C4-2B (cell line): ENCODE measurements around the gene MRAS.
A peak's percentile ranks its signal among the peaks of the same experiment; 100 is the strongest.
"Not testable (repeated sequence)": the region's sequence is repeated elsewhere in the genome, so short reads cannot be mapped to it uniquely, and the experiment has no call there.

ENCODE experiments used
- H3K27ac ChIP-seq: fragments of 450-650 bp; 2 replicates; pipeline ENCODE4 v1.5.1; 2017
- ZFX ChIP-seq: fragments of 450-650 bp; IDR thresholded peaks from 2 replicates; pipeline ENCODE4 v1.6.1; 2017
- TF ChIP-seq, protein P1 (sequence below): fragments of 450-650 bp; conservative IDR thresholded peaks from 2 replicates; pipeline ENCODE4 v1.5.1; 2017; ENCODE audit warnings: mild to moderate bottlenecking

The MRAS gene

DNA sequence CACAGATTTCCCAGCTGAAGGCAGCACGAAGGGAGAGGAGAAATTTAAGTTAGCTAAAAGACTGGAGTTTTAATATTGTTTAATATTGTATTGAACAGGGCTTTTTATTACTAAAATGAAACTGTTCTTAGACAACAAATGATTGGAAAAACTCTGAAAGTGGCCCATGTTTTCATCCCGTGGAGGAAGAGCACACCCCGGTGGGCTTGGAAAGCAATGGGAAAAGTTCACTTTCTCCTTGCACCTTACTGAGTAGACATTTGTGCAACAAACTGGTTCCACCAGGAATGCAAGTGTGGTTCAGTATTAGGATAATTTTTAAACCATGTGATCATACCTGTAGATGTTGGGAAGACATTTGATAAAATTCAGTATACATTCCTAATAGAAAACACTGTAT is 77.8 kb downstream of the MRAS start:
- no peak overlapping the region for H3K27ac ChIP-seq
- TF ChIP-seq ZFX: no peak
- TF ChIP-seq, protein P1, sequence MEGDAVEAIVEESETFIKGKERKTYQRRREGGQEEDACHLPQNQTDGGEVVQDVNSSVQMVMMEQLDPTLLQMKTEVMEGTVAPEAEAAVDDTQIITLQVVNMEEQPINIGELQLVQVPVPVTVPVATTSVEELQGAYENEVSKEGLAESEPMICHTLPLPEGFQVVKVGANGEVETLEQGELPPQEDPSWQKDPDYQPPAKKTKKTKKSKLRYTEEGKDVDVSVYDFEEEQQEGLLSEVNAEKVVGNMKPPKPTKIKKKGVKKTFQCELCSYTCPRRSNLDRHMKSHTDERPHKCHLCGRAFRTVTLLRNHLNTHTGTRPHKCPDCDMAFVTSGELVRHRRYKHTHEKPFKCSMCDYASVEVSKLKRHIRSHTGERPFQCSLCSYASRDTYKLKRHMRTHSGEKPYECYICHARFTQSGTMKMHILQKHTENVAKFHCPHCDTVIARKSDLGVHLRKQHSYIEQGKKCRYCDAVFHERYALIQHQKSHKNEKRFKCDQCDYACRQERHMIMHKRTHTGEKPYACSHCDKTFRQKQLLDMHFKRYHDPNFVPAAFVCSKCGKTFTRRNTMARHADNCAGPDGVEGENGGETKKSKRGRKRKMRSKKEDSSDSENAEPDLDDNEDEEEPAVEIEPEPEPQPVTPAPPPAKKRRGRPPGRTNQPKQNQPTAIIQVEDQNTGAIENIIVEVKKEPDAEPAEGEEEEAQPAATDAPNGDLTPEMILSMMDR: peak; percentile 29

DNA sequence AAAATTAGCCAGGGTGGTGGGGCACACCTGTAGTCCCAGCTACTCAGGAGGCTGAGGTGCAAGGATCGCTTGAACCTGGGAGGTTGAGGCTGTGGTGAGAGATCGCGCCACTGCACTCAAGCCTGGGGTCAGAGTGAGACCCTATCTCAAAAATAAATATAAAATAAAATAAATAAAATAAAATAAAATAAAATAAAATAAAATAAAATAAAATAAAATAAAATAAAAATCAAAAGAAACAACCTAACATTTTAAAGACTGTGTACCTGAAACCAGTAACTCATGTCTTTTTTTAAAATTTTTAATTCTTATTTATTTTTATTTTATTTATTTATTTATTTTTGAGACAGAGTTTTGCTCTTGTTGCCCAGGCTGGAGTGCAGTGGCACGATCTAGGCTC is 78.4 kb downstream of the MRAS start:
- H3K27ac ChIP-seq: not testable (repeated sequence)

DNA sequence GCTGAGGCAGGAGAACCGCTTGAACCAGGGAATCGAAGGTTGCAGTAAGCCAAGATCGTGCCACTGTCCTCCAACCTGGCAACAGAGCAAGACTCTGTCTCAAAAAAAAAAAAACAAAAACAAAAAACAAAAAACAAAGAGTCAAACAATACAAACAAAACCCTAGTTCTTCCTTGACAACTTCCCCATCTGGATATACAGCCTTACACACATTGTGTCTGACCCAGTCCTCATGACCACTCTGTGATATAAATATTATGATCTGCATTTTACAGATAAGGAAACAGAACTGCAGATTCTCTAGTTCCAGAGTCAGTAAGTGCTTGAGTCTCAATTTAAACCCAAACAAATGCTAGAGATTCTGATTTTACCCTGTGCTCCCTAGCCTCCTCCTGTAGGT is 81.3 kb downstream of the MRAS start:
- no peak overlapping the region for H3K27ac ChIP-seq

DNA sequence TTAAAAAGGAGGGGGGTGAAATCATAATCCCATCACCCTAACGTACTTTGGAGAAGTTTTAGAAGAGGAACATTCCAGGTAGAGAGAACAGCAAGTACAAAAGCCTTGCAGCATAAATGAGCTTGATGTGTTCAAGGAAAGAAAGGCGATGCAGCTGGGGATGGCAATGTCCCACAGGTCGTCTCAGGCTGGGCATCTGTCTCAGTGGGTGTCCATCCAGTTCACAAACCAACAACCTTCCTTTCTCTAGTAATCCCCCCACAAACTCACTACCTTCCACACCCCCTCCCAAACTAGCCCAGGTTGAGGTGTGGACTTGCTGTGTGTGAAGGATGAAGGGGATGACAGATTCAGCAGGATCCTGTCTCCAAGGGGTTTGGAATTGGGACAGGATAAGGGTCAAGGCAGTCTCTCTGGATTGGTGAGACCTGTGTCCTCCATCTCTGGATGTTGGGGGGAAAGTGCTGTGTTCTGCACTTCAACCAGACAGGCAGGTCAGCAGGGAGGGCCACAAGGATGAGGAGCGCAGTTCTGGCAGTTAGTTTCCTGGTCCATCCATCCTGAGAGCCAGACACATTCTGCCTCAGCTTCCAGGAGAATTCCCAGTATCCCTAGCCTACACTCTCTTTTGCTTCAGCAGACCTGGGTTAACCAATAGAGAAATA is 84.3 kb downstream of the MRAS start:
- H3K27ac ChIP-seq: no peak overlapping the region
- no peak for TF ChIP-seq ZFX
- TF ChIP-seq, protein P1: no peak

More for the DNA sequence above, 81.3 kb downstream of the MRAS start:
- TF ChIP-seq, protein P1: no peak
- no peak for TF ChIP-seq ZFX

DNA sequence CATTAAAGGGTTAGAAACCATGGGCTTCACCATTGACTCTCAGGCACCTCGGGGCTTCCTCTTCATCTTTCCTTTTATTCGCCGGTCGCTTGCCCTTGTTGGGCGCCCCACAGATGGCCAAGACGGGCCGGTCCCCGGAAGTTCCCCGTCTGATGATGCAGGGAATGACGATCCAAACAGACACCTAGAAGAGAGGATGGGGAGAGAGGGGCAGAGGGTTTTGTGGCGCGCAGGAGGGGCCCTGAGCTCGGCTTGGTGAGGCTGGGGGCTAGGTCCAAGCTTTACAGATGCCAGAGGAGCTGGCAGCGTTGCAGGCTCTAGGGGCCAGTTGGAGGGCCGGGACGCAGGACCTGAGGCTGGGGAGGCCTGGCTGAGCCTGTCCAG is 85.5 kb downstream of the MRAS start:
- no peak for TF ChIP-seq ZFX
- TF ChIP-seq, protein P1: no peak
- peak overlapping the region; percentile 63 for H3K27ac ChIP-seq

DNA sequence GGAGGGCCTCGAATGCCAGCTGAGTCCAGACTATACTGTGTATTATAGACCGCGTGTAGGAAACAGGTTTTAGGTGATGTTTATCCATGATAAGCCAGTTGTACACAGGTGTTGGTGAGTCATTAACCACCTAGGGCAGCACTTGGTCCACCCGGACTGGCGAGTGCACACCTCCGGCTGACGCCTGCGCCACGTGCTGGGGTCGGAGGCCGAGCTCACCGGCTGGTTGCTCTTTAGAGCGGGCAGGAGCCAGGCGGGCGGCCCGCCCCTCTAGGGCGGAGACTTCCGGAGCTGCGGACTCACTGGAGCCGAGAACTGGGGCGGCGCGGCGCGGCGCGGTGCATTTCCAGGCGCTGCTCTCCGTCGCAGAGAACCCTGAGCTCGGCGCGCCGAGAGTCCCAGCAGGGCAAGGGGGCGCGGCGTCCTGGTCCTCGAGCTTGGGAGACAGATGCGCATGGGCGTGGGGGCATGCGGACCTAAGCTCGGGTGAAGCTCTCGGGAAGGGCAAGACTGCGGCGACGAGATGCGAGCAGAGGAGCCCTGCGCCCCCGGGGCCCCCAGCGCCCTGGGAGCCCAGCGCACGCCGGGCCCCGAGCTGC is 86.0 kb downstream of the MRAS start, which contains the start of gene ESYT3:
ESYT3 (plus strand) TSS at position 341 of the 599 bp plus-strand sequence; CDS start at position 524, 183 bp downstream.
- peak within 1 kb of the TSS; percentile 63 for H3K27ac ChIP-seq

DNA sequence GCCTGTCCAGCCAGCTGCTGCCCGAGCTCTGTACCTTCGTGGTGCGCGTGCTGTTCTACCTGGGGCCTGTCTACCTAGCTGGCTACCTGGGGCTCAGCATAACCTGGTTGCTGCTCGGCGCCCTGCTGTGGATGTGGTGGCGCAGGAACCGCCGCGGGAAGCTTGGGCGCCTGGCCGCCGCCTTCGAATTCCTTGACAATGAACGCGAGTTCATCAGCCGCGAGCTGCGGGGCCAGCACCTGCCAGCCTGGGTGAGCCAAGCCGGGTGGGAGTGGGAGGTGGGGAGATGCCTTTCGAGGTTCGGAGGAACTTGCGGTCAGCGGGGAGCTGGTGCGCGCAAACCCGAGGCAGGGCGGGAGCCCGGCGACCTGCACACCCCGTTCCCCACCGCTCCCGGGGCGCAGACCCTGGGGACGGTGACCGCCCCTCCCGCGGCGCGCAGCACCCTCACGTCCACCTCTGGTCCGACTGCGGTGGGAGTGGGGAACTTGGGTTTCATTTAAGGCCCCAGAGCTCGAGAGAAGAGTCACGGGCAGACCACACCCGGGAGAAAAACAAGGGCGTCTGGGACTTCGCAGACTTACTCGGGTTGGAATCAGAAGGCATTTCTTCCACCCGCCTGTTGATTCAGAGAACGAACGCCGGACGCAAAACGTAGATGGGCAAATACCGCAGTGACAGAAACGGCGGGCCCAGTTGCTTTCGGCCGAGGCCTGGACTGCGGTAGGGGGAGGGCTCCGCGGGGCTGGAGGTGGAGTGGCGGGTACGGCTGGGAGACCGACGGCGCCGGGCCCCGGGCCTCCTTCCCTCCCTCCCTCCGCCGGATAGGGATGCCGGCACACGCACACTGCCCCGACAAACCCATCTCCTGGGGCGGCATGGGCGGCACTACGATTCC is 86.7 kb downstream of the MRAS start:
- no peak for TF ChIP-seq ZFX
- TF ChIP-seq, protein P1: no peak
- H3K27ac ChIP-seq: peak overlapping the region; percentile 63

More for the DNA sequence above, 86.0 kb downstream of the MRAS start, which contains the start of gene ESYT3:
- peak; percentile 47; the same call in 1 of the 2 replicates for TF ChIP-seq ZFX
- TF ChIP-seq, protein P1: no peak
